PC-9 (cell line): ENCODE measurements around the gene CDKN2C. TPM values are rescaled to one million over a fixed set of nuclear protein-coding genes. Genes with fewer than 3 reads are reported as not detected.
A peak's percentile ranks its signal among the peaks of the same experiment; 100 is the strongest.

Source experiments
- BruUV-seq: library from RNA; stranded (reverse); fragments of 400-500 nt; replicated peaks from 2 replicates; lab custom pipeline; 2021; lab: Mats Ljungman, UMichigan
- CTCF ChIA-PET: fragments of 300-600 bp; sonication (Branson Sonifier 250); formaldehyde crosslinking; loops from one replicate; lab custom pipeline; 2022; ENCODE audit warnings: antibody characterized with exemption; lab: Charles Lee
- POLR2A ChIA-PET: fragments of 300-600 bp; sonication (Branson Sonifier 250); formaldehyde crosslinking; loops from one replicate; lab custom pipeline; 2022; ENCODE audit warnings: antibody characterized with exemption; ENCODE audit not compliant: unreplicated experiment; lab: Charles Lee
- DNase-seq, 2 experiments: peaks; one replicate each; pipeline versions ENCODE4 v3.0.0 to v3.0.0-alpha.2; 2015 to 2022; ENCODE audit warnings: mixed read lengths in 1 of 2
- H2AFZ ChIP-seq: fragments of 200-600 bp; sonication (generic); 2 replicates; pipeline ENCODE4 v1.8.1; 2017; ENCODE audit warnings: antibody characterized with exemption
- H3F3A ChIP-seq: fragments of 200-600 bp; sonication (generic); 2 replicates; pipeline ENCODE4 v1.8.1; 2017; ENCODE audit warnings: antibody characterized with exemption, mild to moderate bottlenecking, low read depth; ENCODE audit not compliant: insufficient read depth
- H3K27ac ChIP-seq: fragments of 200-600 bp; sonication (generic); 2 replicates; pipeline ENCODE4 v1.6.1; 2016; ENCODE audit warnings: mixed run types
- H3K27me3 ChIP-seq: fragments of 200-600 bp; sonication (generic); 2 replicates; pipeline ENCODE4 v1.6.1; 2016; ENCODE audit warnings: low read depth, mixed run types; ENCODE audit not compliant: insufficient read depth
- H3K36me3 ChIP-seq: fragments of 200-600 bp; sonication (generic); 2 replicates; pipeline ENCODE4 v1.6.1; 2016; ENCODE audit warnings: low read depth, mixed run types
- H3K4me1 ChIP-seq: fragments of 200-600 bp; sonication (generic); replicated peaks from 2 replicates; pipeline ENCODE4 v1.6.1; 2016; ENCODE audit warnings: mixed run types; ENCODE audit not compliant: insufficient read depth
- H3K4me2 ChIP-seq: fragments of 200-600 bp; sonication (generic); 2 replicates; pipeline ENCODE4 v1.6.1; 2017; ENCODE audit warnings: mixed run types
- H3K4me3 ChIP-seq: fragments of 200-600 bp; sonication (generic); 2 replicates; pipeline ENCODE4 v1.6.1; 2016; ENCODE audit warnings: mixed run types
- H3K79me2 ChIP-seq: fragments of 200-600 bp; sonication (generic); 2 replicates; pipeline ENCODE4 v1.6.1; 2017; ENCODE audit warnings: low read depth, mixed run types
- H3K9me2 ChIP-seq: fragments of 200-600 bp; sonication (generic); 2 replicates; pipeline ENCODE4 v1.8.1; 2017; ENCODE audit warnings: mild to moderate bottlenecking; ENCODE audit not compliant: insufficient read depth
- H3K9me3 ChIP-seq: fragments of 200-600 bp; sonication (generic); 2 replicates; pipeline ENCODE4 v1.8.1; 2016; ENCODE audit warnings: low read depth; ENCODE audit not compliant: insufficient read depth
- H4K20me1 ChIP-seq: fragments of 200-600 bp; sonication (generic); 2 replicates; pipeline ENCODE4 v1.8.1; 2017; ENCODE audit not compliant: insufficient read depth
- EZH2 ChIP-seq: fragments of 200-600 bp; sonication (generic); IDR thresholded peaks from 2 replicates; pipeline ENCODE4 v1.8.0; 2017; ENCODE audit warnings: antibody characterized with exemption, low read depth
- intact Hi-C: fragments of 100-400 bp; cut with micrococcal nuclease; formaldehyde crosslinking; loops from one replicate; pipeline ENCODE4 v1.10.0; 2022; ENCODE audit not compliant: unreplicated experiment
- total RNA-seq: library from RNA; stranded (reverse); gene quantifications from 2 replicates; pipeline ENCODE4 v1.2.3, GENCODE V29; 2021
- TF ChIP-seq, protein P1 (sequence below): fragments of 200-600 bp; sonication (generic); conservative IDR thresholded peaks from 2 replicates; pipeline ENCODE4 v1.6.1; 2017; ENCODE audit warnings: mixed run types, antibody characterized with exemption, mild to moderate bottlenecking, moderate library complexity

The CDKN2C gene
- total RNA-seq, 1 experiment from 2014 or later = 17.1 TPM

DNA sequence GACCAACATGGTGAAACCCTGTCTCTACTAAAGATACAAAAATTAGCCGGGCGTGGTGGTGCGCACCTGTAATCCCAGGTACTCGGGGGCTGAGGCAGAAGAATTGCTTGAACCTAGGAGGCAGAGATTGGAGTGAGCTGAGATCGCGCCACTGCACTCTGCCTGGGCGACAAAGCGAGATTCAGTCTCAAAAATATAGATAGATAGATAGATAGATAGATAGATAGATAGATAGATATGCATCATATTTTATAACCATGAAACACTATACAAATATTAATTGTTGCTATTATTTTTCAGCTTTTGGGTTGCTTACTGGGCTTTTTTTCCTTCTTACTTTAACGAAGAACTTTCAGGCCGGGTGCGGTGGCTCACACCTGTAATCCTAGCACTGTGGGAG is 5.2 kb upstream of the CDKN2C start:
- Histone ChIP-seq H3K4me2 (no peak overlapping the region), H3K36me3 (no peaks in the 10 kb centered on the region), H2AFZ (no peak overlapping the region), H3K27me3 (no peaks in the 10 kb centered on the region), H3K4me1 (peaks cover 19% of the 10 kb centered on the region), H3K9me2 (no peaks in the 10 kb centered on the region), H3K9me3 (no peaks in the 10 kb centered on the region), H3K79me2 (no peaks in the 10 kb centered on the region), H4K20me1 (no peaks in the 10 kb centered on the region), H3F3A (peaks cover 29% of the 10 kb centered on the region), H3K4me3 (no peak overlapping the region), H3K27ac (no peak overlapping the region)
- intact Hi-C loops = loop anchor here (5.0 kb wide), 2 partner anchors 38 to 172 kb away; no protein-coding TSS in a partner anchor
- TF ChIP-seq EZH2 = no peak
- TF ChIP-seq, protein P1, sequence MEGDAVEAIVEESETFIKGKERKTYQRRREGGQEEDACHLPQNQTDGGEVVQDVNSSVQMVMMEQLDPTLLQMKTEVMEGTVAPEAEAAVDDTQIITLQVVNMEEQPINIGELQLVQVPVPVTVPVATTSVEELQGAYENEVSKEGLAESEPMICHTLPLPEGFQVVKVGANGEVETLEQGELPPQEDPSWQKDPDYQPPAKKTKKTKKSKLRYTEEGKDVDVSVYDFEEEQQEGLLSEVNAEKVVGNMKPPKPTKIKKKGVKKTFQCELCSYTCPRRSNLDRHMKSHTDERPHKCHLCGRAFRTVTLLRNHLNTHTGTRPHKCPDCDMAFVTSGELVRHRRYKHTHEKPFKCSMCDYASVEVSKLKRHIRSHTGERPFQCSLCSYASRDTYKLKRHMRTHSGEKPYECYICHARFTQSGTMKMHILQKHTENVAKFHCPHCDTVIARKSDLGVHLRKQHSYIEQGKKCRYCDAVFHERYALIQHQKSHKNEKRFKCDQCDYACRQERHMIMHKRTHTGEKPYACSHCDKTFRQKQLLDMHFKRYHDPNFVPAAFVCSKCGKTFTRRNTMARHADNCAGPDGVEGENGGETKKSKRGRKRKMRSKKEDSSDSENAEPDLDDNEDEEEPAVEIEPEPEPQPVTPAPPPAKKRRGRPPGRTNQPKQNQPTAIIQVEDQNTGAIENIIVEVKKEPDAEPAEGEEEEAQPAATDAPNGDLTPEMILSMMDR = no peak
- DNase-seq = no peak
- CTCF ChIA-PET = no interaction called here
- POLR2A ChIA-PET = no interaction called here
- no TSS peak for BruUV-seq

GRCh38 chr1:50966991-50967390 is 3.1 kb upstream of the CDKN2C start:
- no peaks in the 10 kb centered on the region for H3K27me3 ChIP-seq
- H3F3A ChIP-seq = peaks cover 18% of the 10 kb centered on the region
- H3K36me3 ChIP-seq = no peaks in the 10 kb centered on the region
- H3K9me3 ChIP-seq = no peaks in the 10 kb centered on the region
- no peak overlapping the region for H3K4me3 ChIP-seq
- no peaks in the 10 kb centered on the region for H3K79me2 ChIP-seq
- no peak for TF ChIP-seq EZH2
- TF ChIP-seq, protein P1 = no peak
- H2AFZ ChIP-seq = peak overlapping the region; percentile 99; the same call in 1 of the 2 replicates
- no peak overlapping the region for H3K27ac ChIP-seq
- peaks cover 24% of the 10 kb centered on the region for H3K4me1 ChIP-seq
- no TSS peak for BruUV-seq
- DNase-seq = no peak
- ChIA-PET POLR2A (no interaction called here), CTCF (no interaction called here)
- no peaks in the 10 kb centered on the region for H4K20me1 ChIP-seq
- intact Hi-C loops = loop anchor here (5.0 kb wide), 2 partner anchors 40 to 170 kb away; no protein-coding TSS in a partner anchor
- H3K9me2 ChIP-seq = no peaks in the 10 kb centered on the region
- H3K4me2 ChIP-seq = peak overlapping the region; percentile 82

DNA sequence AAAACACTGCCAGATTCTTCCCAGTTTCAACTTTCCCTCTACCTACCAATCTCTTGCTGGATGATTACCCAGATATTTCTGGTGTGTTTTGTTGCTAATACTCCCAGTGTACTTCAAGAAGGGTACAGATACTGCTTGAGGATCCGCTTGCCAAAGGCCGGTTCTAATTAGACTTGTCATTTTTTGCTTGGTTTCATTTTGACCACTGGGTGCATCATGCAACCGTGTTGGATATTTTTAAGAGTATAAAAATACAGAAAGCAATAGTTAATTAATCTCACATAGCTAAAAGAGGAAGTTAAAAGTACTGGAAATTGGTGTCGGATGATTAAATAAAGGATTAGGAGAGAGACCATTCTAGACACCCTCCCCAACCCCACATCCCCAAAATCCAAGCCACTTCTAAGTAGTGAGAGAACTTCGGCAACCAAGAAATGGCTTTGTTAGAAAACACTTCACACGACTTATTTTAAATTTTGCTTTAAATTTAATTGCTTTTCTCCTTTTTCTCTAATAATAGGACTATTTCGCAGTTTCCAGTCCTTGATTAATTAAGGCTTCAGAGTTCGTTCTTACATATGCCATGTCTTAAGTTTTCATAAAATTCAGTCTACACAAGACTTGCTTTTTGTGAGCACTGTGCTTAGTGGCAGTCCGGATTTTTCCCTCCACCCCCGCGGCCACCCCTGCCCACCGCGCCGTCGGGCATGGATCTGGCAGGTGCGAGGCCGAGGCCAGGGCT is 2.5 kb upstream of the CDKN2C start:
- intact Hi-C loops = loop anchor here (1.0 to 5.0 kb wide), 3 partner anchors 7 to 170 kb away; partner anchors contain the start of gene FAF1
- no TSS peak for BruUV-seq
- Histone ChIP-seq H4K20me1 (no peaks in the 10 kb centered on the region), H3K4me1 (peaks cover 24% of the 10 kb centered on the region), H3K79me2 (no peaks in the 10 kb centered on the region), H3K9me3 (no peaks in the 10 kb centered on the region), H2AFZ (peak overlapping the region; percentile 99), H3K27me3 (no peaks in the 10 kb centered on the region), H3F3A (peaks cover 18% of the 10 kb centered on the region), H3K36me3 (no peaks in the 10 kb centered on the region), H3K9me2 (no peaks in the 10 kb centered on the region), H3K4me3 (peak overlapping the region; percentile 86), H3K27ac (peak overlapping the region; percentile 62), H3K4me2 (peak overlapping the region; percentile 82)
- TF ChIP-seq, protein P1 = peak; percentile 51; the same call in 1 of the 2 replicates
- TF ChIP-seq EZH2 = no peak
- CTCF ChIA-PET = no interaction called here
- POLR2A ChIA-PET = no interaction called here
- DNase-seq = no peak
